H1 (cell line): ENCODE results near the gene ADAMTS17. TPM values are rescaled to one million over a fixed set of nuclear protein-coding genes. Genes with fewer than 3 reads are reported as not detected.
A peak's percentile ranks its signal among the peaks of the same experiment; 100 is the strongest.

ENCODE experiments used
- CTCF ChIA-PET: fragments of 300-600 bp; sonication (Branson Sonifier 250); formaldehyde crosslinking; loops from one replicate; lab custom pipeline; 2021; ENCODE audit not compliant: partially characterized antibody; lab: Charles Lee
- POLR2A ChIA-PET: fragments of 300-600 bp; sonication (Branson Sonifier 250); formaldehyde crosslinking; loops from one replicate; lab custom pipeline; 2021; ENCODE audit warnings: inconsistent platforms; ENCODE audit not compliant: partially characterized antibody; lab: Charles Lee
- DNase-seq, 2 experiments: peaks; one replicate each; pipeline versions ENCODE4 v3.0.0 to v3.0.0-alpha.2; 2010 to 2022; ENCODE audit warnings: low spot score in 2 of 2, low read depth in 1 of 2, mixed read lengths in 1 of 2
- FAIRE-seq: peaks from 2 replicates; lab custom pipeline; 2011; peaks lifted over from hg19 to GRCh38; lab: Jason Lieb, UNC
- H2AFZ ChIP-seq: 2 replicates; pipeline ENCODE4 v1.8.1; 2012; ENCODE audit warnings: low read length, inconsistent platforms
- H2AK5ac ChIP-seq: 2 replicates; pipeline ENCODE4 v1.6.1; 2013; ENCODE audit warnings: low read depth, low read length
- H2BK120ac ChIP-seq: replicated peaks from 2 replicates; pipeline ENCODE3; 2013; ENCODE audit warnings: low read depth, low read length, inconsistent platforms
- H2BK12ac ChIP-seq: 2 replicates; pipeline ENCODE4 v1.6.1; 2013; ENCODE audit warnings: low read depth, low read length
- H2BK15ac ChIP-seq: 2 replicates; pipeline ENCODE4 v1.6.1; 2013; ENCODE audit warnings: low read length
- H2BK20ac ChIP-seq: 2 replicates; pipeline ENCODE4 v1.6.1; 2013; ENCODE audit warnings: low read length
- H2BK5ac ChIP-seq: 2 replicates; pipeline ENCODE4 v1.6.1; 2013; ENCODE audit warnings: low read depth, low read length
- H3K14ac ChIP-seq: 2 replicates; pipeline ENCODE4 v1.6.1; 2013; ENCODE audit warnings: inconsistent platforms; ENCODE audit not compliant: insufficient read length
- H3K18ac ChIP-seq: 2 replicates; pipeline ENCODE4 v1.6.1; 2013; ENCODE audit warnings: low read length; ENCODE audit errors: extremely low read depth
- H3K23ac ChIP-seq: 2 replicates; pipeline ENCODE4 v1.6.1; 2013; ENCODE audit warnings: inconsistent platforms; ENCODE audit not compliant: insufficient read length
- H3K23me2 ChIP-seq: 2 replicates; pipeline ENCODE4 v1.6.1; 2013; ENCODE audit warnings: low read depth, low read length
- H3K27ac ChIP-seq: 2 replicates; pipeline ENCODE4 v1.6.1; 2011; ENCODE audit warnings: low read depth, low read length, inconsistent platforms
- H3K27me3 ChIP-seq, 4 experiments: replicated peaks in 1 of 4; 1 replicate in 1 of 4; 2 replicates in 3 of 4; pipeline versions ENCODE4 v1.6.1 to v1.8.1; 2011 to 2013; ENCODE audit warnings: low read length in 3 of 4, mild to moderate bottlenecking in 3 of 4, inconsistent platforms in 2 of 4, mixed read lengths in 2 of 4, moderate library complexity in 1 of 4; ENCODE audit not compliant: control insufficient read depth in 3 of 4, insufficient read depth in 3 of 4; ENCODE audit errors: extremely low read depth in 1 of 4
- H3K36me3 ChIP-seq, 4 experiments: 2 replicates each; pipeline versions ENCODE4 v1.6.1 to v1.8.1; 2011 to 2013; ENCODE audit warnings: mild to moderate bottlenecking in 4 of 4, low read length in 3 of 4, moderate library complexity in 2 of 4, control low read depth in 1 of 4, inconsistent platforms in 1 of 4; ENCODE audit not compliant: insufficient read depth in 4 of 4, control insufficient read depth in 2 of 4
- H3K4ac ChIP-seq: replicated peaks from 2 replicates; pipeline ENCODE3; 2013; ENCODE audit warnings: low read length, low read depth, mixed read lengths, inconsistent platforms; ENCODE audit not compliant: insufficient read length
- H3K4me1 ChIP-seq, 4 experiments: replicated peaks in 1 of 4; 1 replicate in 1 of 4; 2 replicates in 3 of 4; pipeline versions ENCODE4 v1.6.1 to v1.8.1; 2011 to 2013; ENCODE audit warnings: low read length in 3 of 4, inconsistent platforms in 2 of 4, mixed read lengths in 1 of 4; ENCODE audit not compliant: insufficient read depth in 4 of 4, control insufficient read depth in 3 of 4
- H3K4me2 ChIP-seq, 2 experiments: 2 replicates each; pipeline versions ENCODE4 v1.6.1 to v1.8.1; 2011 to 2013; ENCODE audit warnings: low read depth in 2 of 2, low read length in 2 of 2, control low read depth in 1 of 2, inconsistent platforms in 1 of 2, mild to moderate bottlenecking in 1 of 2; ENCODE audit not compliant: insufficient read depth in 1 of 2
- H3K4me3 ChIP-seq, 4 experiments: fragments of 200-600, 300-600 bp in 1 of 4; sonication (generic), shearing (Covaris generic), sonication (Bioruptor Twin) in 1 of 4; 2 replicates each; pipeline versions ENCODE4 v1.5.1 to v1.8.1; 2011 to 2016; ENCODE audit warnings: low read length in 4 of 4, low read depth in 3 of 4, control low read depth in 2 of 4, inconsistent platforms in 2 of 4, mild to moderate bottlenecking in 2 of 4, mixed read lengths in 1 of 4, moderate library complexity in 1 of 4; ENCODE audit not compliant: insufficient read depth in 2 of 4; ENCODE audit errors: extremely low read depth in 1 of 4
- H3K56ac ChIP-seq: replicated peaks from 2 replicates; pipeline ENCODE3; 2013; ENCODE audit warnings: low read depth, mild to moderate bottlenecking, mixed read lengths, low read length, inconsistent platforms; ENCODE audit not compliant: insufficient read length
- H3K79me1 ChIP-seq: 2 replicates; pipeline ENCODE4 v1.6.1; 2013; ENCODE audit warnings: low read depth, low read length, control low read depth
- H3K79me2 ChIP-seq, 2 experiments: 2 replicates each; pipeline versions ENCODE4 v1.6.1 to v1.8.1; 2012 to 2013; ENCODE audit warnings: low read length in 2 of 2, mild to moderate bottlenecking in 2 of 2, inconsistent platforms in 1 of 2; ENCODE audit not compliant: insufficient read depth in 2 of 2, control insufficient read depth in 1 of 2
- H3K9ac ChIP-seq, 4 experiments: replicated peaks in 1 of 4; 1 replicate in 1 of 4; 2 replicates in 3 of 4; pipeline versions ENCODE4 v1.6.1 to v1.8.1; 2011 to 2013; ENCODE audit warnings: low read depth in 3 of 4, low read length in 3 of 4, control low read depth in 2 of 4, mild to moderate bottlenecking in 2 of 4, moderate library complexity in 2 of 4, inconsistent platforms in 1 of 4; ENCODE audit errors: extremely low read depth in 1 of 4
- H3K9me3 ChIP-seq, 2 experiments: 2 replicates each; pipeline versions ENCODE4 v1.6.1 to v1.8.1; 2012 to 2013; ENCODE audit warnings: mild to moderate bottlenecking in 2 of 2, moderate library complexity in 2 of 2, control low read depth in 1 of 2, inconsistent platforms in 1 of 2, low read depth in 1 of 2, low read length in 1 of 2, mixed read lengths in 1 of 2; ENCODE audit not compliant: insufficient read depth in 2 of 2
- H4K20me1 ChIP-seq, 2 experiments: replicated peaks in 1 of 2; 2 replicates each; pipeline versions ENCODE3 to v1.8.1; 2011 to 2013; ENCODE audit warnings: inconsistent platforms in 2 of 2, low read length in 2 of 2, mild to moderate bottlenecking in 1 of 2; ENCODE audit not compliant: insufficient read depth in 2 of 2, control insufficient read depth in 1 of 2
- H4K5ac ChIP-seq: 2 replicates; pipeline ENCODE4 v1.6.1; 2013; ENCODE audit warnings: low read length, low read depth, mixed read lengths, inconsistent platforms; ENCODE audit not compliant: insufficient read length
- H4K8ac ChIP-seq: 2 replicates; pipeline ENCODE4 v1.8.0; 2013; ENCODE audit warnings: mild to moderate bottlenecking, moderate library complexity, low read length, inconsistent platforms; ENCODE audit not compliant: insufficient read depth; ENCODE audit errors: extremely low read depth
- H4K91ac ChIP-seq: replicated peaks from 2 replicates; pipeline ENCODE3; 2013; ENCODE audit warnings: low read length, mixed read lengths, inconsistent platforms; ENCODE audit not compliant: insufficient read length
- CBX8 ChIP-seq: fragments of 300-800, 300-1000 bp; sonication (generic); IDR thresholded peaks from 2 replicates; pipeline ENCODE4 v1.7.1; 2016; ENCODE audit warnings: low read depth, low read length, borderline replicate concordance
- JUND ChIP-seq: IDR thresholded peaks from 2 replicates; pipeline ENCODE4 v1.6.1; 2011; ENCODE audit warnings: mild to moderate bottlenecking, improper control_type of control experiment, low read length
- RAD21 ChIP-seq, 2 experiments: IDR thresholded peaks in 1 of 2; conservative IDR thresholded peaks in 1 of 2; 2 replicates each; pipeline ENCODE4 v1.6.1; 2011; ENCODE audit warnings: low read depth in 2 of 2, low read length in 2 of 2, improper control_type of control experiment in 1 of 2, inconsistent platforms in 1 of 2, mild to moderate bottlenecking in 1 of 2, moderate library complexity in 1 of 2
- TAF7 ChIP-seq: optimal IDR thresholded peaks from 2 replicates; pipeline ENCODE3; 2011; ENCODE audit warnings: low read depth, mild to moderate bottlenecking, inconsistent platforms, low read length, moderate library complexity, borderline replicate concordance
- WGBS, 2 experiments: shearing (Covaris generic) in 1 of 2; methylation state at CpG; one replicate each; pipeline versions ENCODE4 v1.1.6 to v1.1.7; 2013 to 2015; ENCODE audit warnings: low lambda C conversion rate in 2 of 2, mixed read lengths in 2 of 2, inconsistent platforms in 1 of 2, low coverage in 1 of 2, missing lambda C conversion rate in 1 of 2; ENCODE audit not compliant: insufficient replicate concordance in 2 of 2, insufficient coverage in 1 of 2, insufficient read length in 1 of 2; ENCODE audit errors: extremely low coverage in 1 of 2, missing lambda C conversion rate in 1 of 2; 5-methylcytosine and 5-hydroxymethylcytosine counted together
- polyA plus RNA-seq, 7 experiments: library from polyadenylated mRNA; depleted of rRNA in 3 of 7; stranded (reverse) in 5 of 7; unstranded in 2 of 7; fragments of >200 nt in 5 of 7; fragments of 200-250 nt in 2 of 7; gene quantifications; 1 replicate in 5 of 7; 2 replicates in 1 of 7; 4 replicates in 1 of 7; pipeline versions ENCODE4 v1.2.1 to v1.2.3, GENCODE V29; 2011 to 2013; ENCODE audit warnings: missing spikeins in 2 of 7, mixed read lengths in 2 of 7
- total RNA-seq: library from RNA; stranded (reverse); fragmentation: NEBNext Ultra II Directional; extraction: Animal tissue kit (Norgen Biotek cat#: 25700); gene quantifications from 2 replicates; pipeline ENCODE4 v1.2.1, GENCODE V29; 2021
- TF ChIP-seq, protein P1 (sequence below): IDR thresholded peaks from 2 replicates; pipeline ENCODE4 v1.6.1; 2011; ENCODE audit warnings: low read depth, mild to moderate bottlenecking, low read length; ENCODE audit not compliant: insufficient read depth

The ADAMTS17 gene
- total and polyA plus RNA-seq, 2 of the 8 experiments (the other 6 are each of a cell fraction or from before 2014, with no cell fraction given), result 0.51 to 1.7 TPM

DNA sequence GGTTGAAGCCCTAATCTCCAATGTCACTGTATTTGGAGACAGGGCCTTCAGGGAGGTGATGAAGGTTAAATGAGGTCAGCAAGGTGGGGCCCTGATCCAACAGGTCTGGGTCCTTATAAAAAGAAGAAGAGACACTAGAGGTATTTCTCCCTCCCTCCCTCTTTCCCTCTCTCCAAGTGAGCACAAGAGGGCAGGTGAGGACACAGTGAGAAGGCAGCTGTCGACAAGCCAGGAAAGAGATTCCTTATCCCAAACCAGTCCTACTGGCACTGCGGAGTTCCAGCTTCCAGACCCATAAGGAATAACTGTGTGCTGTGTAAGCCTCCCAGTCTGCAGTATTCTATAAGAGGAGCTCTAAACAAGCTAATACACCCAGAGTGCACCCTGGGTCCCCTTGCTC, 134.7 kb downstream of the ADAMTS17 start:
- Histone ChIP-seq H3K4ac (no peak overlapping the region), H4K20me1 (no peaks in the 10 kb centered on the region), H3K36me3 (no peaks in the 10 kb centered on the region), H3K4me2 (no peak overlapping the region), H2AFZ (no peak overlapping the region), H3K56ac (no peak overlapping the region), H2BK15ac (no peak overlapping the region), H2BK120ac (no peak overlapping the region), H2AK5ac (no peak overlapping the region), H2BK20ac (no peak overlapping the region), H3K23ac (no peak overlapping the region), H4K8ac (no peak overlapping the region), H3K9ac (no peak overlapping the region), H3K9me3 (no peaks in the 10 kb centered on the region), H3K79me2 (no peaks in the 10 kb centered on the region), H3K14ac (no peak overlapping the region), H2BK5ac (no peak overlapping the region), H3K27me3 (no peaks in the 10 kb centered on the region), H2BK12ac (no peak overlapping the region), H3K4me1 (peaks cover 0 to 11% (median 2%) of the 10 kb centered on the region in 4 experiments; a peak in 5 of 7 replicates), H3K23me2 (no peaks in the 10 kb centered on the region), H3K27ac (no peak overlapping the region), H3K79me1 (no peaks in the 10 kb centered on the region), H3K18ac (no peak overlapping the region), H4K5ac (no peak overlapping the region), H3K4me3 (no peak overlapping the region), H4K91ac (no peak overlapping the region)
- ChIA-PET CTCF (interaction anchor here (1.3 to 2.2 kb wide), 5 partner anchors 10 to 132 kb away, joined by 3 to 9 read pairs (median 5); no protein-coding TSS in a partner anchor), POLR2A (no interaction called here)
- WGBS, 2 experiments, result 78% methylated on average over 2 of the region's 2 CpGs; no CpG with 5 or more reads in 1 of the 2 experiments
- FAIRE-seq (no peak), DNase-seq (no peak)
- TF ChIP-seq, protein P1, sequence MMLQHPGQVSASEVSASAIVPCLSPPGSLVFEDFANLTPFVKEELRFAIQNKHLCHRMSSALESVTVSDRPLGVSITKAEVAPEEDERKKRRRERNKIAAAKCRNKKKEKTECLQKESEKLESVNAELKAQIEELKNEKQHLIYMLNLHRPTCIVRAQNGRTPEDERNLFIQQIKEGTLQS, result no peak
- TF ChIP-seq CBX8, result no peak
- TF ChIP-seq TAF7, result no peak
- TF ChIP-seq RAD21 (IDR thresholded peaks at IDR 0.05 in 1 of 2, conservative IDR thresholded peaks at IDR 0.05 in 1 of 2; ENCODE audit: low read depth in 2 of 2, low read length in 2 of 2), result peak; percentile 34 to 44
- TF ChIP-seq JUND, result no peak
